HG03097 (cell line): ENCODE results near the gene TAX1BP1.

Experiments
- ATAC-seq: cut with Tn5 transposase; IDR thresholded peaks from one replicate; pipeline ENCODE4 v1.9.1; 2021; ENCODE audit not compliant: unreplicated experiment, low FRiP score

TAX1BP1 gene

GRCh38 chr7:27739909-27740448 is at the start of gene TAX1BP1:
Gene TAX1BP1, plus strand, starts transcription at chr7:27740162. Its CDS starts 8,363 bp downstream, at chr7:27748525.
- ATAC-seq = peak; percentile 96

DNA sequence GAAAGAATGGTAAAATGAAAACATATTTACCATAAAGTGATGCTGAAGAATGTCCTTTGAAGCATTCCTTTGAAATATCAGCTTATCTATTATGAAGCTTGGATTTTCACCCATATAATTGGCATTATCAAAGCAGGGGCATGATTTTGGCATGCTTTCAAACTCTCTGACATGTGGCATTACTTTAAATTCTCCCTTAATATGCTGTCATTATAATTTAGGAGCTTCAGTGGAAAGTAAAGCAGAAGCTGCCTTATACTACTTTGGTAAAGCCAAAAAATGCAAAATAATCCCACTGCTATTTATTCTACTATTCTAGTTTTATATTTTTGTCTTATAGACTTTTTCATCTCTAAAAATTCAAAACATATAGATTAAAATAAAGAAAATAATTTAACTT is 49.3 kb upstream of the TAX1BP1 start:
- ATAC-seq = no peak

DNA sequence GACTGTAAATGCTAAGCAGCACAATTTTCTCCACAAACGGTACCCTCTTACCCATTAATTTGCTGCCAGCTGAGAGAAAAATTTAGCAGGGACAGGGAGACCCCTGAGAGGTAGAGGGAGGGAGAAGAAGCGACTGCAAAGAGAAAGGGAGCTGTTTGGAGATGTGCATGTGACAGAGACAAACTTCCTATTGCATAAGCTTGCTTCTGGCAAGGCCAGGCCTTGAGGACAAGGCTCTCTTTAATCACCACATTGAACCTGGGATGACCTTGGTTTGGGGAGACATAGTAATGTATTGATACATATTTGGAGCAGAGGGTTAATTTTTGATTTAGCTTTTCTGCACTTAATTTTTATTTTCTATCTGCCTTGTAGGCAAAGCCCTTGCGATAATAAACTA is 46.2 kb upstream of the TAX1BP1 start:
- ATAC-seq = no peak

DNA sequence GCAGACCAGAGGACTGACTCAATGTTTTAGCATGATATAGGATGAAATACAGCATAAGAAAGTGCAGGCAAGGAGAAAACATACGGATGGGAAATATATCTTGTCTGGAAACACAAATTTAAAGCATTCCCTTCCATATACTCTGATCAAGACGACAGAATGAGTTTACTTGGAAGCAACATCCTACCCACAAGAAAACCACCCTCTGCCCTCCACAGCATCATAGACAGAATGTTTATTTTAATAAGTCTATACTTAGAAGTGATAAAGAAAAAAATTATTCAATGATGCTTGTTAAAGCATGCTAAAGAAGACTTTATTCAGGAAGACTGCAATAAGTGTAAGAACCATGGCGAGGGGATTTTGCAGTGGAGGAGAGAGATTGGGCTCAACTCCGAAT is 44.9 kb upstream of the TAX1BP1 start:
- ATAC-seq = no peak

- ATAC-seq = no peak
Observed at GRCh38 chr7:27697861-27698430, 42.0 kb upstream of the TAX1BP1 start.

DNA sequence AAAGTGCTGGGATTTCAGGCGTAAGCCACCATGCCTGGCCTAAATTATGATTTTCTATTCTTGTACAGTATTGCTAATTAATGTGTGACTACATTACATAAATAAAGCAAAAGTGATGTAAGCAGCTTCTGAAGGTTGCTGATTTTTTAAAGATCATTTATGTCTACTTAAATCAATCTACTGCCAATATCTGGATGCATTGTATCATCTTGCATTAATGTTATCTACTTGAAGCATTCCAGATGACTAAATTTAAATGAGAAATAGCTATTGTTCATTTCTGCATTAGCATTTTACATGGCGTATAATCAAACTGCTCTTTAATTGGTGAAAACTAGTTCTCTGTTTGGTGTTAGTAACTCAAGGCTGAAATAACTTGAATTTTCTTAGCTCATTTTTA is 40.2 kb upstream of the TAX1BP1 start:
- ATAC-seq = no peak

- no peak for ATAC-seq
Observed at GRCh38 chr7:27700501-27700900, 39.5 kb upstream of the TAX1BP1 start.

- no peak for ATAC-seq
Observed at GRCh38 chr7:27703181-27703580, 36.8 kb upstream of the TAX1BP1 start.

GRCh38 chr7:27704422-27705199 is 35.4 kb upstream of the TAX1BP1 start:
- ATAC-seq = no peak

GRCh38 chr7:27705200-27705594 is 34.8 kb upstream of the TAX1BP1 start:
- ATAC-seq = no peak

DNA sequence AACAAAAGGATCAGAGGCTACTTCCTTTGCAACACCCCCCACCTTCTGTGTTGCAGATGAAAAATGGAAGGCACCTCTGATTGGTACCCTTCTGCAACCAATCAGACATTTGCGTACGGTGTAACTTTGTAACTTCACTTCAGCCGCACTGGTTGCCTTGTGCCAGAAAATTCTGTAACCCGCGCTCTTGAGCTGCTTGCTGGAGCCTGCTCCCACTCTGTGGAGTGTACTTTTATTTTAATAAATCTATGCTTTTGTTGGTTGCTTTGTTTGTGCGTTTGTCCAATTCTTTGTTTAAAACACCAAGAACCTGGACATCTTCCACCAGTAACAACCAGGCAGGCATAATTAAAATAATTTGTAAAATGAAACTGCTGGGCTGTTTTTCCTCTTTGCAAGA is 31.5 kb upstream of the TAX1BP1 start:
- no peak for ATAC-seq

GRCh38 chr7:27709137-27710075 is 30.6 kb upstream of the TAX1BP1 start:
- ATAC-seq = no peak

- no peak for ATAC-seq
Observed at GRCh38 chr7:27712217-27712616, 27.7 kb upstream of the TAX1BP1 start.

DNA sequence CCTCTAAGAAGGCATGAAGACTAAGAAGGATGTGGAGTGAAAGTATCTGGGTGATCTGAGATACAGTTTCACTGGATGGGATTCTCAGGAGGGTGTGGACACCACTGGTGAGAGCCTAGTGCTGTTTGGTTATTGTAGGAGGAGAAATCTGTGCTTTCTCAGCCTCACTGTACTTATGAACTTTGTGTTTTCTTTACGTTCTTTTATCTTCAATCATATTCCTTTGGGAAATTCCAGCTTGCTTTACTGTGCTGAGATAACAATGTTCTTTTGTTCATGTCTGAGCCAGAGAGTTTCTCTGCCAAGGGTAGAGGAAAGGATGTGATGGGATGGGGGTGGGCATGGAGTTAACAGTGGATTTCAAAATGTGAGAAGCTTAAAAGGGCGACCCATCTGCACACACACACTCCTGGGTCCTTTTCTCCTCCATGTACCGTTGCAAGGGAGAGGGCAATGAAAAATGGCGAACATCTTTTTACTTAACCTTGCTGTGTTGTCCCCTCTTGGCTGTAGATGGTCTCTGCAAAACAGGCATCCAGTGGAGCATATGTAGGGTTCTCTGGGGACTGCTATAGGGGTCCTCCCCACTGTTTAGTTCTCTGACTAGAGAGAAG is 25.0 kb upstream of the TAX1BP1 start:
- ATAC-seq = no peak

- ATAC-seq = no peak
Observed at GRCh38 chr7:27723085-27723484, 16.9 kb upstream of the TAX1BP1 start.

- ATAC-seq = no peak
Observed at GRCh38 chr7:27727058-27727457, 12.9 kb upstream of the TAX1BP1 start.

DNA sequence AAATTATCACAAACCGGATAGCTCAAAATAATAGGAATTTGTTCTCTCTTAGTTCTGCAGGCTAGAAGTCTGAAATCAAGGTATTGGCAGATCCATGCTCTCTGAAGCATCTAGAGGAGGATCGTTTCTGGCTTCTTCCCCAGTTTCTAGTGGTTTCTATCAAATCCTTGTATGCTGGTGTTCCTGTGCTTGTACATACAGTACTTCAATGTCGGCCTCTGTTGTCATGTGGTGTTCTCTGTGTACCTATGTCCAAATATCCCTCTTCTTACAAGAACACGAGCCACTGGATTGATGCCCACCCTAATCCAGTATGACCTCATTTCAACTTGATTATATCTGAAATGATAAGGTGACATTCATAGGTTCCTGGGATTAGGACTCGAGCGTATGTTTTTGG is 9.8 kb upstream of the TAX1BP1 start:
- ATAC-seq = no peak

GRCh38 chr7:27734583-27734982 is 5.4 kb upstream of the TAX1BP1 start:
- ATAC-seq = no peak

GRCh38 chr7:27735165-27735564 is 4.8 kb upstream of the TAX1BP1 start:
- no peak for ATAC-seq

- ATAC-seq = no peak
Observed at GRCh38 chr7:27735831-27736230, 4.1 kb upstream of the TAX1BP1 start.

- no peak for ATAC-seq
Observed at GRCh38 chr7:27737178-27737577, 2.8 kb upstream of the TAX1BP1 start.
